ENCODE results near the gene SP6.

The SP6 gene

DNA sequence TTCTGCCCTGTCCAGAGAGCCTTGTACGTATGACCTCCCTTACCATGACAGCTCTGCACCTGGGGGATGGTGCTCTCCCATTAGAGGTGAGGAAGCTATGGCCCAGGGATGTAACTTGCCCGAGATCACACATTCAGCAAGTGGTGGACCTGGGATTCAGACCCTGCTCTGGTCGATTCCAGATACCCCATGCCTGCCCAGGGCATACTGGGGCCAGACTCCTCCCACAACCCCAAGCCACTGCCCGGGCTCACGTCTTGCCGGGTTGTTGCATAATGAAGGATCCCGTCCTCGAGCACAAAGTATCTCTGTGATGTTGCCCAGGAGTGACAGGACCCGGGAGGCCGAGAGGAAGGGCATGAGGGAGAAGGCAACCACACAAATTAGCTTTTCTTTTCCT, 31.5 kb downstream of the SP6 start:
- TF ChIP-seq EZH2phosphoT487 (conservative IDR thresholded peaks at IDR 0.05; ENCODE audit: low read length) = no peak
- TF ChIP-seq, protein P1, sequence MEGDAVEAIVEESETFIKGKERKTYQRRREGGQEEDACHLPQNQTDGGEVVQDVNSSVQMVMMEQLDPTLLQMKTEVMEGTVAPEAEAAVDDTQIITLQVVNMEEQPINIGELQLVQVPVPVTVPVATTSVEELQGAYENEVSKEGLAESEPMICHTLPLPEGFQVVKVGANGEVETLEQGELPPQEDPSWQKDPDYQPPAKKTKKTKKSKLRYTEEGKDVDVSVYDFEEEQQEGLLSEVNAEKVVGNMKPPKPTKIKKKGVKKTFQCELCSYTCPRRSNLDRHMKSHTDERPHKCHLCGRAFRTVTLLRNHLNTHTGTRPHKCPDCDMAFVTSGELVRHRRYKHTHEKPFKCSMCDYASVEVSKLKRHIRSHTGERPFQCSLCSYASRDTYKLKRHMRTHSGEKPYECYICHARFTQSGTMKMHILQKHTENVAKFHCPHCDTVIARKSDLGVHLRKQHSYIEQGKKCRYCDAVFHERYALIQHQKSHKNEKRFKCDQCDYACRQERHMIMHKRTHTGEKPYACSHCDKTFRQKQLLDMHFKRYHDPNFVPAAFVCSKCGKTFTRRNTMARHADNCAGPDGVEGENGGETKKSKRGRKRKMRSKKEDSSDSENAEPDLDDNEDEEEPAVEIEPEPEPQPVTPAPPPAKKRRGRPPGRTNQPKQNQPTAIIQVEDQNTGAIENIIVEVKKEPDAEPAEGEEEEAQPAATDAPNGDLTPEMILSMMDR (IDR thresholded peaks at IDR 0.05; ENCODE audit: insufficient read depth, low read length, poor library complexity, severe bottlenecking) = no peak
- Histone ChIP-seq H3K9ac (ENCODE audit: low read length) (no peak overlapping the region), H3K9me3 (ENCODE audit: insufficient read depth, low read length) (no peaks in the 10 kb centered on the region), H2AFZ (ENCODE audit: low read depth, low read length, severe bottlenecking) (no peak overlapping the region), H3K9me2 (replicated peaks; ENCODE audit: insufficient read depth, low read length) (no peaks in the 10 kb centered on the region), H4K20me1 (ENCODE audit: low read depth, low read length) (no peaks in the 10 kb centered on the region), H3K79me2 (ENCODE audit: insufficient read depth, low read length) (peaks cover 12% of the 10 kb centered on the region; the same call in 1 of the 2 replicates), H3F3A (ENCODE audit: insufficient read depth) (no peaks in the 10 kb centered on the region), H3K27me3 (ENCODE audit: low read length) (no peaks in the 10 kb centered on the region), H3K4me3 (ENCODE audit: insufficient read depth, low read length, poor library complexity, severe bottlenecking) (no peak overlapping the region), H3K36me3 (ENCODE audit: low read length) (no peaks in the 10 kb centered on the region), H3K4me2 (ENCODE audit: low read depth, low read length, poor library complexity, severe bottlenecking) (no peak overlapping the region), H3K27ac (ENCODE audit: low read depth, low read length) (no peak overlapping the region)

DNA sequence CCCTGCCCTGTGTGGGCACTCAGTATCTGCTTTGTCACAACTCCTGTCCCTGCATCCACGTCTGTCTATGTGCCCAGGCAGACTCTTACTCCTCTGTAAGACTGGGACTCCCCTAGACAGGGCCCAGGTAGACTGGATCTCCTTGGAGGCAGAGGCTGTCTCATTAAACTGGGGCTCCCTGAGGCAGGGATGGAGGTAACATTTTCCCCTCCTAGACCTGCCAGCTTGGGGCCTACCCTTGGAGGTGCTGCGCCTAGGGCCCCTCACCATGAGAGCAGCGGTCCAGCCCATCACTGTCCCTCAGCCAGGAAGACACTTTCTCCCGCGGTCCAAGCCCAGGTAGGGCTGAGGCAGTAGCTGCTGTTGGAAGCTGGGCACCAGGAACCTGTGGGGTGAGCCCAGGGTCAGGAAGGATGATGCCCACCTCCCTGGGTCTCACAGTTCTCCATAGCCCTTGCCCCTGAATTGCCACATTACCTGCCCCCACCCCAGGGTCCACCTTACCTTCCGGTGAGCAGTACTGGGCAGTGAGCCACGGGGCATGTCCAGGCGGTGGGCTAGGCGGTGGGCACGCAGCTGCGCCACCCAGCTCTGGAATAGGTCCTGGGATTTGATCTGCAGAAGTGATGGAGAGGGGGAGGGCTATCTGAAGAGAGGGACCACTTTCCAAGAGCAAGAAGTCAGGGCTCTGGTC, 32.8 kb downstream of the SP6 start:
- no peaks in the 10 kb centered on the region for H3K9me3 ChIP-seq (ENCODE audit: insufficient read depth, low read length)
- no peaks in the 10 kb centered on the region for H3K9me2 ChIP-seq (replicated peaks; ENCODE audit: insufficient read depth, low read length)
- H3F3A ChIP-seq (ENCODE audit: insufficient read depth) = no peaks in the 10 kb centered on the region
- H3K36me3 ChIP-seq (ENCODE audit: low read length) = no peaks in the 10 kb centered on the region
- no peak overlapping the region for H3K27ac ChIP-seq (ENCODE audit: low read depth, low read length)
- no peak overlapping the region for H2AFZ ChIP-seq (ENCODE audit: low read depth, low read length, severe bottlenecking)
- no peak overlapping the region for H3K9ac ChIP-seq (ENCODE audit: low read length)
- no peak overlapping the region for H3K4me3 ChIP-seq (ENCODE audit: insufficient read depth, low read length, poor library complexity, severe bottlenecking)
- H3K79me2 ChIP-seq (ENCODE audit: insufficient read depth, low read length) = peaks cover 12% of the 10 kb centered on the region; the same call in 1 of the 2 replicates
- no peaks in the 10 kb centered on the region for H4K20me1 ChIP-seq (ENCODE audit: low read depth, low read length)
- no peak overlapping the region for H3K4me2 ChIP-seq (ENCODE audit: low read depth, low read length, poor library complexity, severe bottlenecking)
- H3K27me3 ChIP-seq (ENCODE audit: low read length) = no peaks in the 10 kb centered on the region
- TF ChIP-seq EZH2phosphoT487 (conservative IDR thresholded peaks at IDR 0.05; ENCODE audit: low read length) = no peak
- TF ChIP-seq, protein P1 (IDR thresholded peaks at IDR 0.05; ENCODE audit: insufficient read depth, low read length, poor library complexity, severe bottlenecking) = no peak

DNA sequence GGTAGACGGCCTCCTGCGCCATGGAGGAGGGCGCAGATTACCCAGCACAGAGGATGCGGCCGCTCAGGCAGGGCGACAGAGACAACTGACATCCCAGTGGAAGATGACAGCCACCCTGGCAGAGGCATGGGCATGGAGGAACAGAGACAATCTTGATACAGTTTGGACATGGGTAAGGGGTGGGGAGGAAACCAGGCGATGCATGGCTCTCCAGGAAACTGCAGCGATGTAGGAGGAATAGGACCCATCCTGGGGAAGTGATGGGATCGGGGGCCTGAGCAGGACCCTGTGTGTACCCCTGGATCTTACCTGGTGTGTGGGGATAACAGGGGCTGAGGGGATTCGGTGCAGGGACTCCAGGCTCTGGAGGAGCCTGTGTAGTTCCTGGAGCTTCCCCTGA, 34.0 kb downstream of the SP6 start:
- H4K20me1 ChIP-seq (ENCODE audit: low read depth, low read length) = no peaks in the 10 kb centered on the region
- no peak overlapping the region for H2AFZ ChIP-seq (ENCODE audit: low read depth, low read length, severe bottlenecking)
- H3K9ac ChIP-seq (ENCODE audit: low read length) = no peak overlapping the region
- no peaks in the 10 kb centered on the region for H3F3A ChIP-seq (ENCODE audit: insufficient read depth)
- no peaks in the 10 kb centered on the region for H3K9me2 ChIP-seq (replicated peaks; ENCODE audit: insufficient read depth, low read length)
- H3K4me2 ChIP-seq (ENCODE audit: low read depth, low read length, poor library complexity, severe bottlenecking) = no peak overlapping the region
- no peaks in the 10 kb centered on the region for H3K27me3 ChIP-seq (ENCODE audit: low read length)
- no peaks in the 10 kb centered on the region for H3K9me3 ChIP-seq (ENCODE audit: insufficient read depth, low read length)
- H3K36me3 ChIP-seq (ENCODE audit: low read length) = no peaks in the 10 kb centered on the region
- peaks cover 12% of the 10 kb centered on the region; the same call in 1 of the 2 replicates for H3K79me2 ChIP-seq (ENCODE audit: insufficient read depth, low read length)
- no peak overlapping the region for H3K4me3 ChIP-seq (ENCODE audit: insufficient read depth, low read length, poor library complexity, severe bottlenecking)
- no peak overlapping the region for H3K27ac ChIP-seq (ENCODE audit: low read depth, low read length)
- TF ChIP-seq, protein P1 (IDR thresholded peaks at IDR 0.05; ENCODE audit: insufficient read depth, low read length, poor library complexity, severe bottlenecking) = no peak
- TF ChIP-seq EZH2phosphoT487 (conservative IDR thresholded peaks at IDR 0.05; ENCODE audit: low read length) = no peak
